GM19240 (cell line): ENCODE data around the gene PLAGL1.
"Not testable (repeated sequence)": the region's sequence is repeated elsewhere in the genome, so short reads cannot be mapped to it uniquely, and the experiment has no call there.

Experiments
- DNase-seq: peaks from one replicate; pipeline ENCODE4 v3.0.0; 2011; ENCODE audit warnings: low spot score; ENCODE audit not compliant: insufficient read length

PLAGL1 gene

GRCh38 chr6:144008120-144008811 lies at the start of gene PLAGL1:
Gene PLAGL1, minus strand, starts transcription at chr6:144008259. Its CDS starts 60,123 bp downstream, at chr6:143948136.
- peak; percentile 14 for DNase-seq

- DNase-seq: peak; percentile 41
Measured at GRCh38 chr6:144055121-144055931, 47.3 kb upstream of the PLAGL1 start.

- no peak for DNase-seq
Measured at GRCh38 chr6:144053601-144054000, 45.5 kb upstream of the PLAGL1 start.

GRCh38 chr6:144052488-144052887 lies 44.4 kb upstream of the PLAGL1 start:
- DNase-seq: no peak

GRCh38 chr6:144049386-144049785 lies 41.3 kb upstream of the PLAGL1 start:
- no peak for DNase-seq

- no peak for DNase-seq
Measured at GRCh38 chr6:144047688-144048087, 39.6 kb upstream of the PLAGL1 start.

- DNase-seq: not testable (repeated sequence)
Measured at GRCh38 chr6:144046672-144047071, 38.6 kb upstream of the PLAGL1 start.

GRCh38 chr6:144044989-144045388 lies 36.9 kb upstream of the PLAGL1 start:
- DNase-seq: not testable (repeated sequence)

- no peak for DNase-seq
Measured at GRCh38 chr6:144036835-144037195, 28.8 kb upstream of the PLAGL1 start.

GRCh38 chr6:144036064-144036834 lies 28.2 kb upstream of the PLAGL1 start:
- DNase-seq: peak; percentile 29

- no peak for DNase-seq
Measured at GRCh38 chr6:144035416-144035815, 27.4 kb upstream of the PLAGL1 start.

- DNase-seq: no peak
Measured at GRCh38 chr6:144033816-144034735, 26.0 kb upstream of the PLAGL1 start.

- DNase-seq: no peak
Measured at GRCh38 chr6:144029452-144029851, 21.4 kb upstream of the PLAGL1 start.

GRCh38 chr6:144027932-144028587 lies 20.0 kb upstream of the PLAGL1 start:
- DNase-seq: no peak

GRCh38 chr6:144023216-144023615 lies 15.2 kb upstream of the PLAGL1 start:
- DNase-seq: no peak

- no peak for DNase-seq
Measured at GRCh38 chr6:144019929-144020328, 11.9 kb upstream of the PLAGL1 start.

- DNase-seq: no peak
Measured at GRCh38 chr6:144017166-144018094, 9.4 kb upstream of the PLAGL1 start.

GRCh38 chr6:144013486-144013909 lies 5.4 kb upstream of the PLAGL1 start:
- peak; percentile 37 for DNase-seq

GRCh38 chr6:144012534-144012933 lies 4.5 kb upstream of the PLAGL1 start:
- no peak for DNase-seq
